HepG2 (cell line): Measurements from ENCODE around the gene ANKAR. TPM values are rescaled to one million over a fixed set of nuclear protein-coding genes. Genes with fewer than 3 reads are reported as not detected.

Experiments
- HMGA1 ChIP-seq: sonication (generic); formaldehyde crosslinking; conservative IDR thresholded peaks from 2 replicates; pipeline ENCODE4 v1.4.0; 2020; ENCODE audit warnings: missing genetic modification reagents
- HNRNPLL ChIP-seq: fragments of 200-400 bp; formaldehyde crosslinking; IDR thresholded peaks from 2 replicates; pipeline ENCODE4 v1.6.1; 2017; ENCODE audit warnings: mild to moderate bottlenecking, low read depth, low read length; ENCODE audit not compliant: poor library complexity, severe bottlenecking
- HOXA9 ChIP-seq: sonication (generic); formaldehyde crosslinking; IDR thresholded peaks from 2 replicates; pipeline ENCODE4 v1.8.1; 2022; ENCODE audit warnings: missing genetic modification reagents, mild to moderate bottlenecking, moderate library complexity, borderline replicate concordance
- KLF16 ChIP-seq, 2 experiments: sonication (generic) in 1 of 2; formaldehyde crosslinking in 1 of 2; IDR thresholded peaks; 2 replicates each; pipeline versions ENCODE4 v1.6.1 to v1.8.0; 2016 to 2023; ENCODE audit warnings: missing genetic modification reagents in 2 of 2, missing compliant biosample characterization in 1 of 2
- MXI1 ChIP-seq: IDR thresholded peaks from 3 replicates; pipeline ENCODE4 v1.6.1; 2012; ENCODE audit warnings: low read depth, low read length, inconsistent platforms, borderline replicate concordance
- NCOA2 ChIP-seq: sonication (generic); formaldehyde crosslinking; IDR thresholded peaks from 2 replicates; pipeline ENCODE4 v1.8.0; 2022; ENCODE audit warnings: inconsistent platforms
- PAWR ChIP-seq: sonication (generic); formaldehyde crosslinking; IDR thresholded peaks from 2 replicates; pipeline ENCODE4 v1.4.0; 2020; ENCODE audit warnings: missing genetic modification reagents, mild to moderate bottlenecking, borderline replicate concordance
- PLRG1 ChIP-seq: fragments of 450-650 bp; conservative IDR thresholded peaks from 2 replicates; pipeline ENCODE4 v1.6.1; 2016
- SMARCE1 ChIP-seq: fragments of 450-650 bp; IDR thresholded peaks from 2 replicates; pipeline ENCODE4 v1.6.1; 2017; ENCODE audit warnings: borderline replicate concordance
- SP2 ChIP-seq: sonication (generic); formaldehyde crosslinking; IDR thresholded peaks from 2 replicates; pipeline ENCODE4 v1.5.1; 2020; ENCODE audit warnings: mild to moderate bottlenecking, missing genetic modification reagents
- ZNF776 ChIP-seq: sonication (generic); formaldehyde crosslinking; IDR thresholded peaks from 2 replicates; pipeline ENCODE4 v1.4.0; 2020; ENCODE audit warnings: mild to moderate bottlenecking, missing genetic modification reagents
- ZNF816 ChIP-seq: sonication (generic); formaldehyde crosslinking; IDR thresholded peaks from 2 replicates; pipeline ENCODE4 v1.8.0; 2022; ENCODE audit warnings: missing genetic modification reagents, mild to moderate bottlenecking, borderline replicate concordance
- polyA plus RNA-seq, 8 experiments: library from polyadenylated mRNA; depleted of rRNA in 3 of 8; stranded (reverse) in 7 of 8; unstranded in 1 of 8; fragments of >200 nt; fragmentation: Illumina TruSeq in 4 of 8; extraction: Trizol in 4 of 8; gene quantifications; 2 replicates each; pipeline versions ENCODE4 v1.2.1 to v1.2.3, GENCODE V29; 2011 to 2016; ENCODE audit warnings: low read depth in 4 of 8, missing spikeins in 1 of 8, mixed read lengths in 1 of 8; ENCODE audit not compliant: insufficient read depth in 1 of 8
- total RNA-seq, 5 experiments: library from RNA; depleted of rRNA; stranded (reverse); fragments of >200 nt; fragmentation: Illumina TruSeq; extraction: Trizol; gene quantifications; 2 replicates each; pipeline ENCODE4 v1.2.3, GENCODE V29; 2016; ENCODE audit warnings: low read depth in 1 of 5
- TF ChIP-seq, protein P1 (sequence below): sonication (generic); formaldehyde crosslinking; IDR thresholded peaks from 2 replicates; pipeline ENCODE4 v1.4.0; 2020; ENCODE audit warnings: missing genetic modification reagents
- TF ChIP-seq, protein P2 (sequence below): sonication (generic); formaldehyde crosslinking; IDR thresholded peaks from 2 replicates; pipeline ENCODE4 v1.5.0; 2020; ENCODE audit warnings: mild to moderate bottlenecking, missing genetic modification reagents
- TF ChIP-seq, protein P3 (sequence below): sonication (generic); formaldehyde crosslinking; IDR thresholded peaks from 2 replicates; pipeline ENCODE4 v1.4.0; 2020; ENCODE audit warnings: missing genetic modification reagents
- TF ChIP-seq, protein P4 (sequence below): IDR thresholded peaks from 2 replicates; pipeline ENCODE4 v1.4.0; 2020; ENCODE audit warnings: mild to moderate bottlenecking, missing genetic modification reagents

ANKAR gene
- total and polyA plus RNA-seq, 2 of the 13 experiments (the other 11 are each of a cell fraction or from before 2014, with no cell fraction given) = 3.6 to 5.0 TPM

DNA sequence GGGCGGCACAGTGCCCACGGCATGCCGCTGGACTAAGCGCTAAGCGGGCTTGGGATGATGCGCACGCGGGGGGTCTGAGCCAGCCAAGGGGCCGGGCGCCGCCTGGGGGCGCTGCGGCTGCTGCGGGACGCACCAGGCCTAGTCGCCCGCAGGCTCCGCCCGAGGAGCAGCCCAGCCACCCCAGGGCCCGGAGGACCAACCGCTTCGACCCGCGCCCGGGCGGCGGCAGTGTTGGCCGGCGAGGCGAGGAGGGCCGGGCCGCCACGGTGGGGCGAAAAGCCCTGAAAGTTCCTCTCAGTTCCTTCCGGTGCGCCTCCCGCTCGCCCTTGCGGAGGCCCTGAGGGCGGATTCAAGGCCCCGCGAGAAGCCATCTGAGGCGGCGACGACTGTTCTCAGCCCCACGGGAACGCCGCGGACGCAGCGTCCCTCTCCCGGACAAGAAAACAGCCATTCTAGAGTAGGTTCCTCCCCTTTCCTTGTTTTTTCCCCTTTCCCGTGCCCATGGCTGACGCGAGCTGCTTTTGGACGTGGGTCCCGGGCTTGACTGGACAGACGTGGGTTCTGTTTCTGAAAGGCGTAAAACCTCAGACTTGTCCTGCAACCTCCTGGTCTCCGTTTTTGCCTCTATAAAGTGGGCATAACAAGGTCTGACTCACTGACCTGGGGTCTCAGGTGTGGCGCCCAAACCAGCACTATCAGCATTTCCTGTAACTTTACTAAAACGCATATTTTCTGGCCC, at the start of gene ANKAR (continued):
- TF ChIP-seq, protein P1, sequence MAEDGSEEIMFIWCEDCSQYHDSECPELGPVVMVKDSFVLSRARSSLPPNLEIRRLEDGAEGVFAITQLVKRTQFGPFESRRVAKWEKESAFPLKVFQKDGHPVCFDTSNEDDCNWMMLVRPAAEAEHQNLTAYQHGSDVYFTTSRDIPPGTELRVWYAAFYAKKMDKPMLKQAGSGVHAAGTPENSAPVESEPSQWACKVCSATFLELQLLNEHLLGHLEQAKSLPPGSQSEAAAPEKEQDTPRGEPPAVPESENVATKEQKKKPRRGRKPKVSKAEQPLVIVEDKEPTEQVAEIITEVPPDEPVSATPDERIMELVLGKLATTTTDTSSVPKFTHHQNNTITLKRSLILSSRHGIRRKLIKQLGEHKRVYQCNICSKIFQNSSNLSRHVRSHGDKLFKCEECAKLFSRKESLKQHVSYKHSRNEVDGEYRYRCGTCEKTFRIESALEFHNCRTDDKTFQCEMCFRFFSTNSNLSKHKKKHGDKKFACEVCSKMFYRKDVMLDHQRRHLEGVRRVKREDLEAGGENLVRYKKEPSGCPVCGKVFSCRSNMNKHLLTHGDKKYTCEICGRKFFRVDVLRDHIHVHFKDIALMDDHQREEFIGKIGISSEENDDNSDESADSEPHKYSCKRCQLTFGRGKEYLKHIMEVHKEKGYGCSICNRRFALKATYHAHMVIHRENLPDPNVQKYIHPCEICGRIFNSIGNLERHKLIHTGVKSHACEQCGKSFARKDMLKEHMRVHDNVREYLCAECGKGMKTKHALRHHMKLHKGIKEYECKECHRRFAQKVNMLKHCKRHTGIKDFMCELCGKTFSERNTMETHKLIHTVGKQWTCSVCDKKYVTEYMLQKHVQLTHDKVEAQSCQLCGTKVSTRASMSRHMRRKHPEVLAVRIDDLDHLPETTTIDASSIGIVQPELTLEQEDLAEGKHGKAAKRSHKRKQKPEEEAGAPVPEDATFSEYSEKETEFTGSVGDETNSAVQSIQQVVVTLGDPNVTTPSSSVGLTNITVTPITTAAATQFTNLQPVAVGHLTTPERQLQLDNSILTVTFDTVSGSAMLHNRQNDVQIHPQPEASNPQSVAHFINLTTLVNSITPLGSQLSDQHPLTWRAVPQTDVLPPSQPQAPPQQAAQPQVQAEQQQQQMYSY (CRISPR knock-in tag) = peak; percentile 75; the same call in 1 of the 2 replicates
- TF ChIP-seq HOXA9 (CRISPR knock-in tag) = peak; percentile 85
- TF ChIP-seq NCOA2 (CRISPR knock-in tag) = peak; percentile 25; the same call in 1 of the 2 replicates
- TF ChIP-seq PAWR (CRISPR knock-in tag) = 0 out of 2 replicates have a peak, but pooled peaks have one; percentile 86
- peak; percentile 95 for TF ChIP-seq HNRNPLL
- TF ChIP-seq KLF16 (CRISPR knock-in tag; IDR thresholded peaks at IDR 0.05) = peak in 1 of 2 experiments; percentile 97; a peak in 2 of 4 replicates
- TF ChIP-seq, protein P2, sequence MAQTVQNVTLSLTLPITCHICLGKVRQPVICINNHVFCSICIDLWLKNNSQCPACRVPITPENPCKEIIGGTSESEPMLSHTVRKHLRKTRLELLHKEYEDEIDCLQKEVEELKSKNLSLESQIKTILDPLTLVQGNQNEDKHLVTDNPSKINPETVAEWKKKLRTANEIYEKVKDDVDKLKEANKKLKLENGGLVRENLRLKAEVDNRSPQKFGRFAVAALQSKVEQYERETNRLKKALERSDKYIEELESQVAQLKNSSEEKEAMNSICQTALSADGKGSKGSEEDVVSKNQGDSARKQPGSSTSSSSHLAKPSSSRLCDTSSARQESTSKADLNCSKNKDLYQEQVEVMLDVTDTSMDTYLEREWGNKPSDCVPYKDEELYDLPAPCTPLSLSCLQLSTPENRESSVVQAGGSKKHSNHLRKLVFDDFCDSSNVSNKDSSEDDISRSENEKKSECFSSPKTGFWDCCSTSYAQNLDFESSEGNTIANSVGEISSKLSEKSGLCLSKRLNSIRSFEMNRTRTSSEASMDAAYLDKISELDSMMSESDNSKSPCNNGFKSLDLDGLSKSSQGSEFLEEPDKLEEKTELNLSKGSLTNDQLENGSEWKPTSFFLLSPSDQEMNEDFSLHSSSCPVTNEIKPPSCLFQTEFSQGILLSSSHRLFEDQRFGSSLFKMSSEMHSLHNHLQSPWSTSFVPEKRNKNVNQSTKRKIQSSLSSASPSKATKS (CRISPR knock-in tag) = no peak; the same call in 1 of the 2 replicates
- TF ChIP-seq ZNF816 (CRISPR knock-in tag) = peak; percentile 89; the same call in 1 of the 2 replicates
- 0 out of 2 replicates have a peak, but pooled peaks have one; percentile 27 for TF ChIP-seq SP2 (CRISPR knock-in tag)
- peak; percentile 98; the same call in 1 of the 2 replicates for TF ChIP-seq ZNF776 (CRISPR knock-in tag)
- no peak for TF ChIP-seq PLRG1
- peak; percentile 76; the same call in 2 of the 3 replicates for TF ChIP-seq MXI1
- TF ChIP-seq, protein P3, sequence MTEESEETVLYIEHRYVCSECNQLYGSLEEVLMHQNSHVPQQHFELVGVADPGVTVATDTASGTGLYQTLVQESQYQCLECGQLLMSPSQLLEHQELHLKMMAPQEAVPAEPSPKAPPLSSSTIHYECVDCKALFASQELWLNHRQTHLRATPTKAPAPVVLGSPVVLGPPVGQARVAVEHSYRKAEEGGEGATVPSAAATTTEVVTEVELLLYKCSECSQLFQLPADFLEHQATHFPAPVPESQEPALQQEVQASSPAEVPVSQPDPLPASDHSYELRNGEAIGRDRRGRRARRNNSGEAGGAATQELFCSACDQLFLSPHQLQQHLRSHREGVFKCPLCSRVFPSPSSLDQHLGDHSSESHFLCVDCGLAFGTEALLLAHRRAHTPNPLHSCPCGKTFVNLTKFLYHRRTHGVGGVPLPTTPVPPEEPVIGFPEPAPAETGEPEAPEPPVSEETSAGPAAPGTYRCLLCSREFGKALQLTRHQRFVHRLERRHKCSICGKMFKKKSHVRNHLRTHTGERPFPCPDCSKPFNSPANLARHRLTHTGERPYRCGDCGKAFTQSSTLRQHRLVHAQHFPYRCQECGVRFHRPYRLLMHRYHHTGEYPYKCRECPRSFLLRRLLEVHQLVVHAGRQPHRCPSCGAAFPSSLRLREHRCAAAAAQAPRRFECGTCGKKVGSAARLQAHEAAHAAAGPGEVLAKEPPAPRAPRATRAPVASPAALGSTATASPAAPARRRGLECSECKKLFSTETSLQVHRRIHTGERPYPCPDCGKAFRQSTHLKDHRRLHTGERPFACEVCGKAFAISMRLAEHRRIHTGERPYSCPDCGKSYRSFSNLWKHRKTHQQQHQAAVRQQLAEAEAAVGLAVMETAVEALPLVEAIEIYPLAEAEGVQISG (CRISPR knock-in tag) = peak; percentile 97
- no peak for TF ChIP-seq SMARCE1
- no peak for TF ChIP-seq HMGA1 (CRISPR knock-in tag)
- TF ChIP-seq, protein P4, sequence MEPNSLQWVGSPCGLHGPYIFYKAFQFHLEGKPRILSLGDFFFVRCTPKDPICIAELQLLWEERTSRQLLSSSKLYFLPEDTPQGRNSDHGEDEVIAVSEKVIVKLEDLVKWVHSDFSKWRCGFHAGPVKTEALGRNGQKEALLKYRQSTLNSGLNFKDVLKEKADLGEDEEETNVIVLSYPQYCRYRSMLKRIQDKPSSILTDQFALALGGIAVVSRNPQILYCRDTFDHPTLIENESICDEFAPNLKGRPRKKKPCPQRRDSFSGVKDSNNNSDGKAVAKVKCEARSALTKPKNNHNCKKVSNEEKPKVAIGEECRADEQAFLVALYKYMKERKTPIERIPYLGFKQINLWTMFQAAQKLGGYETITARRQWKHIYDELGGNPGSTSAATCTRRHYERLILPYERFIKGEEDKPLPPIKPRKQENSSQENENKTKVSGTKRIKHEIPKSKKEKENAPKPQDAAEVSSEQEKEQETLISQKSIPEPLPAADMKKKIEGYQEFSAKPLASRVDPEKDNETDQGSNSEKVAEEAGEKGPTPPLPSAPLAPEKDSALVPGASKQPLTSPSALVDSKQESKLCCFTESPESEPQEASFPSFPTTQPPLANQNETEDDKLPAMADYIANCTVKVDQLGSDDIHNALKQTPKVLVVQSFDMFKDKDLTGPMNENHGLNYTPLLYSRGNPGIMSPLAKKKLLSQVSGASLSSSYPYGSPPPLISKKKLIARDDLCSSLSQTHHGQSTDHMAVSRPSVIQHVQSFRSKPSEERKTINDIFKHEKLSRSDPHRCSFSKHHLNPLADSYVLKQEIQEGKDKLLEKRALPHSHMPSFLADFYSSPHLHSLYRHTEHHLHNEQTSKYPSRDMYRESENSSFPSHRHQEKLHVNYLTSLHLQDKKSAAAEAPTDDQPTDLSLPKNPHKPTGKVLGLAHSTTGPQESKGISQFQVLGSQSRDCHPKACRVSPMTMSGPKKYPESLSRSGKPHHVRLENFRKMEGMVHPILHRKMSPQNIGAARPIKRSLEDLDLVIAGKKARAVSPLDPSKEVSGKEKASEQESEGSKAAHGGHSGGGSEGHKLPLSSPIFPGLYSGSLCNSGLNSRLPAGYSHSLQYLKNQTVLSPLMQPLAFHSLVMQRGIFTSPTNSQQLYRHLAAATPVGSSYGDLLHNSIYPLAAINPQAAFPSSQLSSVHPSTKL = peak; percentile 84
